ENCODE data around the gene ADK.

Gene ADK

DNA sequence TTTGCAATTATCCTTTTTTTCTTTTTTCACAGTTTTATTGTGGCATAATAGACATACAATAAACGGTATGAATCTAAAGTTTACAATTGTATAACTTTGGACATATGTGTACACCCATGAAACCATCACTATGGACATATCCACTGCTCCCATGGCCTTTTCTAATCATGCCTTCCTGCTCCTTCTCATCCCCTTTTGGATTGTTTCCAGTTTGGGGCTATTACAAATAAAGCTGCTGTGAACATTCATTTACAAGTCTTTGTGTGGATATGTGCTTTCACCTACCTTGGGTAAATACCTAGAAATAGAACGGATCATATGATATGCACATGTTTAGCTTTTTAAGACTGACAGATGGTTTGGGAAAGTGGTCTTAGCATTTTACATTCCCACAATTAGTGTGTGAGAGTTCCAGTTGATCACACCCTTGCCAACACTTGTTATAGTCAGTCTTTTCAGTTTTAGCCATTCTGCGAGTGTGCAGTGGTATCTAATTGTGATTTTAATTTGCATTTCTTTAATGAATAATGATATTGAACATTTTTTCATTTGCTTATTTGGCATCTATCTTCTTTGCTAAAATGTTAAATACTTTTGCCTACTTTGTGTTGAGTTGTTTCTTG, 554.4 kb downstream of the ADK start:
- DNase-seq (ENCODE audit: low spot score in 2 of 2), result no peak
- in situ Hi-C loops (cut with MboI; ENCODE audit: low sequenced_read_pairs), result no loop called here
- Histone ChIP-seq H3K4me3 (no peak overlapping the region), H3K4me1 (no peaks in the 10 kb centered on the region), H3K36me3 (replicated peaks) (no peaks in the 10 kb centered on the region), H3K27me3 (ENCODE audit: low read depth) (no peaks in the 10 kb centered on the region), H3K9me3 (no peaks in the 10 kb centered on the region)

DNA sequence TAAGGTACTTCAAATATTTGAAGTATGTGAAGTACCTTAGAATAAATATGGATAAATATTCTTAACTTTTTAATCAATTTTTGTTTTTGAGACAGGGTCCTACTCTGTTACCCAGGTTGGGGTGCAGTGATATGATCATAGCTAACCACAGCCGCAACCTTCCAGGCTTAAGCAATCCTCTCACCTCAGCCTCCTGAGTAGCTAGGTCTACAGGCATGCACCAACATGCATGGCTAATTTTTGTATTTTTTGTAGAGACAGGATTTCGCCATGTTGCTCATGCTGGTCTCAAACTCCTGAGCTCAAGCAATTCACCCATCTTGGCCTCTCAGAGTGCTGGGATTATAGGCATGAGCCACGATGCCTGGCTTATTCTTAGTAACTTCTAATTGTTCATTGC, 555.9 kb downstream of the ADK start:
- DNase-seq (ENCODE audit: low spot score in 2 of 2), result no peak
- H3K27me3 ChIP-seq (ENCODE audit: low read depth), result no peaks in the 10 kb centered on the region
- no peaks in the 10 kb centered on the region for H3K4me1 ChIP-seq
- H3K9me3 ChIP-seq, result no peaks in the 10 kb centered on the region
- no peak overlapping the region for H3K4me3 ChIP-seq
- H3K36me3 ChIP-seq (replicated peaks), result no peaks in the 10 kb centered on the region
- in situ Hi-C loops (cut with MboI; ENCODE audit: low sequenced_read_pairs), result no loop called here

DNA sequence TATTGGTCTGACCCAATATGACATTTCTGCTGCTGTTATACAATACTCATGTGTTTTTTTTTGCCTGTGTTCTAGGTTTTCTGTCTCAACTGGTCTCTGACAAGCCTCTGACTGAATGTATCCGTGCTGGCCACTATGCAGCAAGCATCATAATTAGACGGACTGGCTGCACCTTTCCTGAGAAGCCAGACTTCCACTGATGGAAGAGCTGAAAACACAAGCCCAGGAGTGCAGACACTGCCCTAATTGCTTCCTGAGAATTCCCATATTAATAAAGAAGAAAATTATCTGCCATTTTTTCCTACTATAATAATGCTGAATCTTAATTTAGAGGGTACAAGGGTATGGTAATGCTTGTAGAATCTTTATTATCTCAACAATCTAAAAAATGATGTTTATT, 557.2 kb downstream of the ADK start:
- in situ Hi-C loops (cut with MboI; ENCODE audit: low sequenced_read_pairs), result no loop called here
- no peaks in the 10 kb centered on the region for H3K4me1 ChIP-seq
- no peaks in the 10 kb centered on the region for H3K27me3 ChIP-seq (ENCODE audit: low read depth)
- DNase-seq (ENCODE audit: low spot score in 2 of 2), result no peak
- H3K9me3 ChIP-seq, result no peaks in the 10 kb centered on the region
- H3K36me3 ChIP-seq (replicated peaks), result no peaks in the 10 kb centered on the region
- H3K4me3 ChIP-seq, result no peak overlapping the region

DNA sequence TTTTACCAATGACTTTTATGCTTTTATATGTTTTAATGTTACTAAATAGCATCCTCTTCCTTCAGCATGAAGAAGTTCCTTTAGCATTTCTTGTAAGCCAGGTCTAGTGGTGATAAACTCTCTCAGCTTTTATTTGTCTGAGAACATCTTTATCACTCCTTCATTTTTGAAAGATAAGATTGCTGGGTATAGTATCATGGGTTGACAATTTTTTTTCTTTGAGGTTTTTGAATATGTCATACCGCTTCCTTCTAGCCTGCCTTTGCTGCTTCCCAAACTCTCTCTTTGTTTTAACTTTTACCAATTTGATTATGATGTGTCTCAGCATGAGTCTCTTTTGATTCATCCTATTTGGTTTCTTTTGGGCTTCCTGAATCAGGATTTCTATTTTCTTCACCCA, 567.2 kb downstream of the ADK start:
- no peaks in the 10 kb centered on the region for H3K27me3 ChIP-seq (ENCODE audit: low read depth)
- in situ Hi-C loops (cut with MboI; ENCODE audit: low sequenced_read_pairs), result no loop called here
- H3K4me3 ChIP-seq, result no peak overlapping the region
- H3K9me3 ChIP-seq, result no peaks in the 10 kb centered on the region
- DNase-seq (ENCODE audit: low spot score in 2 of 2), result no peak
- H3K4me1 ChIP-seq, result no peaks in the 10 kb centered on the region
- no peaks in the 10 kb centered on the region for H3K36me3 ChIP-seq (replicated peaks)

DNA sequence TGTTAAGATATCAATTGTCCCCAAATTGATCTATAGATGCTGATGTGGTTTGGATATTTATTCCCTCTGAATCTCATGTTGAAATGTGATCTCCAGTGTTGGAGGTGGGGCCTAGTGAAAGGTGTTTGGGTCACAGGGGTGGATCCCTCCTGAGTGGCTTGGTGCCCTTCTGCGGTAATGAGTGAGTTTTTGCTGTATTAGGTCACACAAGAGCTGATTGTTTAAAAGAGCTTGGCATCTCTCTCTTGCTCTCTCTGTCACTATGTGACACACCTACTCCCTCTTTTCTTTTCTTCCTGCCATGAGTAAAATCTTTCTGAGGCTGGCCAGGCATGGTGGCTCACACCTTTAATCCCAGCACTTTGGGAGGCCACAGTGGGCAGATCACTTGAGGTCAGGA, 577.2 kb downstream of the ADK start:
- Histone ChIP-seq H3K4me1 (no peaks in the 10 kb centered on the region), H3K4me3 (no peak overlapping the region), H3K36me3 (replicated peaks) (no peaks in the 10 kb centered on the region), H3K9me3 (no peaks in the 10 kb centered on the region), H3K27me3 (ENCODE audit: low read depth) (no peaks in the 10 kb centered on the region)
- in situ Hi-C loops (cut with MboI; ENCODE audit: low sequenced_read_pairs), result no loop called here
- no peak for DNase-seq (ENCODE audit: low spot score in 2 of 2)

DNA sequence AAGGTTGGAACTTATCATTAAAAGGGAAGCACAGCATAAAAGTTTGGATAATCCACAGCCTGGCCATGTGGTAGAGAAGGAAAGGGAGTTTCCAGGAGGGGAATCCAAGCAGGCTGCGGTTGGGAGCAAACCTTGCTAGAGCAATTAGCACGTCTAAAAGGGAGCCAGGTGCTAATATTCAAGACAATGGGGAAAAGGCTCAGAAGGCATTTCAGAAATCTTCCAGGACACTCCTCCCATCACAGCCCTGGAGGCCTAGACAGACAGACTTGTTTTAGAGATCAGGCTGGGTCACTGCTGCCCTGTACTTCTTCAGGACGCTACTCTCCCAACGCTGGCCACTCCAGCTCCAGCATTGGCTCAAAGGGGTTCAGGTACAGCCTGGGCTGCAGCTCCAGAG, 579.2 kb downstream of the ADK start:
- Histone ChIP-seq H3K36me3 (replicated peaks) (no peaks in the 10 kb centered on the region), H3K9me3 (no peaks in the 10 kb centered on the region), H3K4me3 (no peak overlapping the region), H3K4me1 (no peaks in the 10 kb centered on the region), H3K27me3 (ENCODE audit: low read depth) (no peaks in the 10 kb centered on the region)
- no peak for DNase-seq (ENCODE audit: low spot score in 2 of 2)
- in situ Hi-C loops (cut with MboI; ENCODE audit: low sequenced_read_pairs), result no loop called here

DNA sequence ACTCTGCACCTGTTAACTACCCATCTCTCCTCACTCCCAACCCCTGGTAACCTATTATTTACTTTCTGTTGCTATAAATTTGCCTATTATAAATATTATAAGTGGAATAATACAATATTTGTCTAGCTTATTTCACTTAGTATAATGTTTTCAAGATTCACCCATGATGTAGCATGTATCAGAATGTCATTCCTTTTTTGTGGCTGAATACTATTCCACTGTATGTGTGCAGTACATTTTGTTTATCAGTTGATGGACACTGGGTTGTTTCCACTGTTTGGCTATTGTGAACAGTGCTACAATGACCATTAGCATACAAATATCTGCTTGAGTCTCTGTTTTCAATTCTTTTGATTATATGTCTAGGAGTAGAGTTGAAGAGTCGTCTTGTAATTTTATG, 582.6 kb downstream of the ADK start:
- H3K4me3 ChIP-seq, result no peak overlapping the region
- in situ Hi-C loops (cut with MboI; ENCODE audit: low sequenced_read_pairs), result no loop called here
- DNase-seq (ENCODE audit: low spot score in 2 of 2), result no peak

DNA sequence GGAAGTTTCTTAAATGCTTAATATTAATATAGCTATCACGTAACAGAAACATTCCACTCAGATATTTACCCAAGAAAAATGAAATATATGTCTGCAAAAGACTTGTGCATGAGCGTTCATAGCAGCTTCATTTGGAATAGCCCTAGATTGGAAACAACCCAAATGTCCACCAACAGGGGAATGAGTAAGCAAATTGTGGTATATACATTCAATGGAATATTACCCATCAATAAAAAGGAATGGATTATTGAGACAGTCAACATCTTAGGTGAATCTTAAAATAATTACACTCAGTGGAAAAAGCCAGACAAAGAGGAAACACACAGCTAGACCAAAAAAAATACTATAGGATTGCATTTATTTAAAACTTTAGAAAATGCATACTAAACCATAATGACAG, 585.0 kb downstream of the ADK start:
- DNase-seq (ENCODE audit: low spot score in 2 of 2), result no peak
- Histone ChIP-seq H3K36me3 (replicated peaks) (no peaks in the 10 kb centered on the region), H3K4me3 (no peak overlapping the region), H3K27me3 (ENCODE audit: low read depth) (no peaks in the 10 kb centered on the region), H3K4me1 (no peaks in the 10 kb centered on the region), H3K9me3 (no peaks in the 10 kb centered on the region)
- in situ Hi-C loops (cut with MboI; ENCODE audit: low sequenced_read_pairs), result no loop called here

More for the DNA sequence above, 582.6 kb downstream of the ADK start:
- no peaks in the 10 kb centered on the region for H3K36me3 ChIP-seq (replicated peaks)
- no peaks in the 10 kb centered on the region for H3K4me1 ChIP-seq
- no peaks in the 10 kb centered on the region for H3K9me3 ChIP-seq
- no peaks in the 10 kb centered on the region for H3K27me3 ChIP-seq (ENCODE audit: low read depth)

DNA sequence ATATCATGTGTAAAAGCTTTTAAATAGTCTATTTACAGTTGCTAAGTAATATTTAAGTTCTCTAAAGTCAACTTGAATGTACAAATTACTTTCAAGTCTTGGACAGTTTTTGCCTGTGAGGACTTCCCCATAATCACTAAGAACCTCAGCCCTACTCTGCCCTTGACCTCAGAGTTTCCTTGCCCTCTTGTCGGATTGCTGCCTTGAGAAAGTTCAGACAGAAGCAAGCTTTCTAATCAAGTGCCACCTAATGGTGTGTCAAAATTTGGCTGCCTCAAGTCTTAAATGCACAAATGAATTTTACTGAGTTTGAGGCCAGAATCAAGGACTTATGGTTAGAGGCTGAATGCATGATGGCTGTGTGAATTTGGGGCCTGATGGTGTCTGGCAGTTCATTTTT, 587.0 kb downstream of the ADK start:
- in situ Hi-C loops (cut with MboI; ENCODE audit: low sequenced_read_pairs), result no loop called here

DNA sequence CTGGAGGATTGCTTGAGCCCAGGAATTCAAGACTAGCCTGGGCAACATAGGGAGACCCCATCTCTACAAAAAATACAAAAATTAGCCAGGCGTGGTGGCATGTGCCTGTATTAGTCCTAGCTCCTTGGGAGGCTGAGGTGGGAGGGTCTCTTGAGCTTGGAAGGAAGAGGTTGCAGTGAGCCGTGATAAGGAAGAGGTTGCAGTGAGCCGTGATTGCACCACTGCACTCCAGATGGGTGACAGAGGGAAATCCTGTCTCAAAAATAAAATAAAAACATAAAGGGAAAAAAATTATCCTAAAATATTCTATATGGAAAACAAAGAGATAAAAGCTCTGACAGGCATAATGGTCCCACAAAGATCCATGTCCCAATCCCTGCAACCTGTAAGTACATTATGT, 587.5 kb downstream of the ADK start:
- H3K9me3 ChIP-seq, result no peaks in the 10 kb centered on the region
- no peaks in the 10 kb centered on the region for H3K36me3 ChIP-seq (replicated peaks)
- DNase-seq (ENCODE audit: low spot score in 2 of 2), result no peak
- no peaks in the 10 kb centered on the region for H3K27me3 ChIP-seq (ENCODE audit: low read depth)
- no peak overlapping the region for H3K4me3 ChIP-seq
- H3K4me1 ChIP-seq, result no peaks in the 10 kb centered on the region
- in situ Hi-C loops (cut with MboI; ENCODE audit: low sequenced_read_pairs), result no loop called here

More for the DNA sequence above, 587.0 kb downstream of the ADK start:
- Histone ChIP-seq H3K9me3 (no peaks in the 10 kb centered on the region), H3K27me3 (ENCODE audit: low read depth) (no peaks in the 10 kb centered on the region), H3K4me3 (no peak overlapping the region), H3K4me1 (no peaks in the 10 kb centered on the region), H3K36me3 (replicated peaks) (no peaks in the 10 kb centered on the region)
- DNase-seq (ENCODE audit: low spot score in 2 of 2), result no peak

DNA sequence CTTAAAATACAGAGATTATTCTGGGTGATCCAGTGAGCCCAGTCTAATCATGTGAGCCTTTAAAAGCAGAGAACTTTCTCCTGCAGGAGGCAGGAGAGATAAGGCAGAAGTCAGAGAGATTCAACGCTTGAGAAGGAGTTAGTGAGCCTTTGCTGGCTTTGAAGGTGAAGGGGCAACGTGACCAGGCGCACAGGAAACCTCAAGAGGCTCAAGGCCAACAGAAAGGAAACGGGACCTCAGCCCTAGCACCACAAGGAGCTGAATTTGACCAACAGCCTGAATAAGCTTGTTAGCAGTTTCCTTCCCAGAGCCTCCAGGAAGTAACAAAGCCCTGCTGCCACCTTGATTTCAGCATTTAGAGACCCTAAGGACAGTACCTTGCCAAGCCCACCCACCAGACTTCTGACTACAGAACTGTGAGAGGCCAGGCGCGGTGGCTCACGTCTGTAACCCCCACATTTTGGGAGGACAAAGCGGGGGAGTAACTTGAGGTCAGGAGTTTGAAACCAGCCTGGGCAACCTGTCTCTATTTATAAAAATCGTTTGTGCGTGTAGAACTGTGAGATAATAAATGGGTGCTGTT, 588.1 kb downstream of the ADK start:
- no peaks in the 10 kb centered on the region for H3K27me3 ChIP-seq (ENCODE audit: low read depth)
- in situ Hi-C loops (cut with MboI; ENCODE audit: low sequenced_read_pairs), result no loop called here
- H3K4me1 ChIP-seq, result no peaks in the 10 kb centered on the region
- no peaks in the 10 kb centered on the region for H3K9me3 ChIP-seq
- DNase-seq (ENCODE audit: low spot score in 2 of 2), result no peak
- no peak overlapping the region for H3K4me3 ChIP-seq
- H3K36me3 ChIP-seq (replicated peaks), result no peaks in the 10 kb centered on the region

DNA sequence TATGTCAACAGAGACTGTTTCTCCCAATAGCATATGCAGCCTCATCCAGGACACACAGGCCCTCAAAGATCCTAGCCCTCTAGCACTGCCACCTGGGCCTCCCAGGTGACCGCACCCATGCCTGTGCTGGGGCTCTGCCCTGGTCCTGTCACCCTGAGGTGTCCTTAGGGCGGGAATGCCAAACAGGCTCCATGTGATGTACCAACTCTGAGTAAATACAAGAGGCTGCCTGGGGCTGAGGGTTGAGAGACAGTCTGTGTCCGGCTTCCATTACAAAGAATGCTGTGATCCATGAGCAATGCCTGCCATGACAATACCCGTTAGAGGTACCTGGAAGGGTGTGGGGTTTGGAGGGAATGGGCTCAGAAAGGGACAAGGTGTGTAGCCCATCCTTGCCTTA, 592.4 kb downstream of the ADK start:
- Histone ChIP-seq H3K9me3 (no peaks in the 10 kb centered on the region), H3K36me3 (replicated peaks) (no peaks in the 10 kb centered on the region), H3K4me1 (no peaks in the 10 kb centered on the region), H3K4me3 (no peak overlapping the region), H3K27me3 (ENCODE audit: low read depth) (no peaks in the 10 kb centered on the region)
- in situ Hi-C loops (cut with MboI; ENCODE audit: low sequenced_read_pairs), result no loop called here
- no peak for DNase-seq (ENCODE audit: low spot score in 2 of 2)

DNA sequence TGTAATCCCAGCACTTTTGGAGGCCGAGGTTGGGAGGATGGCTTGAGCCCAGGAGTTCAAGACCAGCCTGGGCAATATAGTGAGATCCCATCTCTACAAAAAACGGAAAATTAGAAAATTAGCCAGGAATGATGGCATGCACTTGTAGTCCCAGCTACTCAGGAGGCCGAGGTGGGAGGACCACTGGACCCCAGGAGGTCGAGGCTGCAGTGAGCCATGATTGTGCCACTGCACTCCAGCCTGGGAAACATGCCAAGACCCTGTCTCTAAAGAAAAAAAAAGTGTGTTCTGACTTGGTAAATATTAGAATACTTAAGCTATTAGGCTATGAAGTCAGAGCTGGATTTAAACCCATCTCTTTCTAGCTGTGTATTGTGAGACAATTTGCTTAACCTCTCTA, 594.4 kb downstream of the ADK start:
- no peaks in the 10 kb centered on the region for H3K27me3 ChIP-seq (ENCODE audit: low read depth)
- no peaks in the 10 kb centered on the region for H3K36me3 ChIP-seq (replicated peaks)
- in situ Hi-C loops (cut with MboI; ENCODE audit: low sequenced_read_pairs), result no loop called here

DNA sequence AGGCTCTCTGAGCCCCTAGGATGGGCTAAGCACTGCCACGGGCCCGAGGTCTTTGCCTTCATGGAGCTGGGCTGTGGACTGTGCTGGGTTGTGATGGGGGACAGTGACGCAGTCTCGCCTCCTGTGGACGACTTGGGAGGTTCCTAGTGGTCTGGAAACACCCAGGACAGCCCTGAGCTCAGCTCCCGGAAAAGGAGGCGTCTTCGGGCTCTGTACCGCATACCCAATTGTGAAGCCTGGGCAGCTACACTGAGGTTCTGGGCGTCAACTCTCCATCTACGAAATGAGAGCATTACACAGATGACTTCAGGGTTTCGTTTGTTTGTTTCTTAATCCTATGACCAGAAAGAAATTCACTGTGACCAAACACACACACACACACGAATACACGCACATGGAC, 595.8 kb downstream of the ADK start:
- in situ Hi-C loops (cut with MboI; ENCODE audit: low sequenced_read_pairs), result no loop called here

More for the DNA sequence above, 594.4 kb downstream of the ADK start:
- no peak overlapping the region for H3K4me3 ChIP-seq
- no peaks in the 10 kb centered on the region for H3K4me1 ChIP-seq
- DNase-seq (ENCODE audit: low spot score in 2 of 2), result no peak
- H3K9me3 ChIP-seq, result no peaks in the 10 kb centered on the region

DNA sequence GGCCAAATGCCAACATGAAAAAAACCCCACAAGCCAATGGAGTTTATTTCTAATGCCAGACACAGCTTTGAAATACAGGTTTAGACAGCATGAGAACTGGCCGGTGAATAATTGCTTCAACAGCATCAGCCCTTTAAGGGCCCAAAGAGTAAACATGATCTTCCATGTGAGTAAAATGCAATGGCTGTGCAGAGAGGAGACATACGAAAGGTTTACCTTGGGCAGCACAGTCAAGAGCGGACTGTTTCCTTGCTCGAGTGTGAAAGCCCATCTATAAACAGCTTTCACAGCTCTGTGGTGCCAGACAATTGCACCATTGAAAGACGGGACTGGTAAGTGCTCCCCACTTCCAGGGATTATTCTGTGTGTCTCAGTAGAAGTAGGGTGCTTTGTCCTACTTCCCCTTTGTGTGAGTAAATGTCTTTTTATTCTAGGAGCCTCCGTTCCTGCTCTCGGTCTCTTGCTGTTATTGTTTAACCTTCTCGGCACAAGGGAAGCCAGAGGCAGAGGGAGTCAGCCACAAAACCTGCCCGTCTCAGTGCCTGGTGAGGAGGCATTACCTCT, 597.5 kb downstream of the ADK start:
- in situ Hi-C loops (cut with MboI; ENCODE audit: low sequenced_read_pairs), result no loop called here
- no peaks in the 10 kb centered on the region for H3K9me3 ChIP-seq
- H3K4me1 ChIP-seq, result no peaks in the 10 kb centered on the region
- DNase-seq (ENCODE audit: low spot score in 2 of 2), result no peak
- H3K4me3 ChIP-seq, result no peak overlapping the region
- no peaks in the 10 kb centered on the region for H3K36me3 ChIP-seq (replicated peaks)
- H3K27me3 ChIP-seq (ENCODE audit: low read depth), result no peaks in the 10 kb centered on the region

More for the DNA sequence above, 595.8 kb downstream of the ADK start:
- Histone ChIP-seq H3K9me3 (no peaks in the 10 kb centered on the region), H3K4me3 (no peak overlapping the region), H3K27me3 (ENCODE audit: low read depth) (no peaks in the 10 kb centered on the region), H3K4me1 (no peaks in the 10 kb centered on the region), H3K36me3 (replicated peaks) (no peaks in the 10 kb centered on the region)
- no peak for DNase-seq (ENCODE audit: low spot score in 2 of 2)

Data from HAP-1 (cell line).